Thoracic aorta (tissue), 2 donors: Measurements from ENCODE around the gene TREX2. TPM values are rescaled to one million over a fixed set of nuclear protein-coding genes. Genes with fewer than 3 reads are reported as not detected.

Experiments
- ATAC-seq: fragments of 150-250 bp; one replicate; pipeline ENCODE4 v1.8.0; 2017; ENCODE audit warnings: low read depth; ENCODE audit not compliant: insufficient number of reproducible peaks, low FRiP score
- DNase-seq: peaks from one replicate; pipeline ENCODE4 v3.0.0-alpha.2; 2020; ENCODE audit warnings: low spot score
- H3K27ac ChIP-seq, 2 donors: fragments of 200-600 bp; sonication (generic); 1 replicate in 1 of 2; 2 replicates in 1 of 2; pipeline ENCODE4 v1.5.1; 2016; ENCODE audit warnings: mild to moderate bottlenecking in 2 of 2, moderate library complexity in 2 of 2
- H3K27me3 ChIP-seq: fragments of 200-600 bp; sonication (generic); replicated peaks from 2 replicates; pipeline ENCODE4 v1.6.0; 2016; ENCODE audit warnings: mild to moderate bottlenecking; ENCODE audit not compliant: insufficient read depth
- H3K36me3 ChIP-seq: fragments of 200-600 bp; sonication (generic); one replicate; pipeline ENCODE4 v1.5.1; 2016
- H3K4me1 ChIP-seq, 2 donors: fragments of 200-600 bp; sonication (generic); 1 replicate in 1 of 2; 2 replicates in 1 of 2; pipeline versions ENCODE4 v1.5.1 to v1.6.0; 2016; ENCODE audit warnings: low read depth in 2 of 2, mild to moderate bottlenecking in 1 of 2; ENCODE audit not compliant: control insufficient read depth in 1 of 2
- H3K4me3 ChIP-seq: fragments of 200-600 bp; sonication (generic); 2 replicates; pipeline ENCODE4 v1.5.1; 2016; ENCODE audit warnings: mild to moderate bottlenecking
- H3K9me3 ChIP-seq: fragments of 200-600 bp; sonication (generic); 2 replicates; pipeline ENCODE4 v1.5.1; 2016
- CTCF ChIP-seq: fragments of 200-600 bp; sonication (generic); IDR thresholded peaks from one replicate; pipeline ENCODE4 v1.5.1; 2019; ENCODE audit warnings: antibody characterized with exemption
- total RNA-seq, 2 donors: library from RNA; depleted of rRNA; stranded (reverse); fragments of >200 nt; gene quantifications; one replicate each; pipeline versions ENCODE4 v1.1.0 to v1.2.3, GENCODE V29; 2016

Gene TREX2
- total RNA-seq, 2 donors from 2014 or later: 22.1 to 24.8 TPM

GRCh38 chrX:153413731-153414130 lies 32.1 kb downstream of the TREX2 start:
- Histone ChIP-seq H3K27me3 (no peaks in the 10 kb centered on the region), H3K4me3 (no peak overlapping the region), H3K36me3 (no peaks in the 10 kb centered on the region), H3K9me3 (no peaks in the 10 kb centered on the region), H3K4me1 (no peaks in the 10 kb centered on the region), H3K27ac (no peak overlapping the region)
- ATAC-seq (no peak), DNase-seq (no peak)
- no peak for TF ChIP-seq CTCF

GRCh38 chrX:153412746-153413720 lies 32.8 kb downstream of the TREX2 start:
- H3K36me3 ChIP-seq: no peaks in the 10 kb centered on the region
- H3K27me3 ChIP-seq: no peaks in the 10 kb centered on the region
- no peak overlapping the region for H3K27ac ChIP-seq
- H3K9me3 ChIP-seq: no peaks in the 10 kb centered on the region
- TF ChIP-seq CTCF: no peak
- no peak overlapping the region for H3K4me3 ChIP-seq
- no peak for DNase-seq
- ATAC-seq: no peak
- H3K4me1 ChIP-seq: no peaks in the 10 kb centered on the region

GRCh38 chrX:153411988-153412574 lies 33.8 kb downstream of the TREX2 start:
- no peak for DNase-seq
- H3K4me1 ChIP-seq: no peaks in the 10 kb centered on the region
- ATAC-seq: no peak
- no peak overlapping the region for H3K27ac ChIP-seq
- H3K9me3 ChIP-seq: no peaks in the 10 kb centered on the region
- H3K36me3 ChIP-seq: no peaks in the 10 kb centered on the region
- no peaks in the 10 kb centered on the region for H3K27me3 ChIP-seq
- H3K4me3 ChIP-seq: peak overlapping the region; percentile 72
- no peak for TF ChIP-seq CTCF

GRCh38 chrX:153411255-153411987 lies 34.4 kb downstream of the TREX2 start, which contains the start of gene ZFP92:
Gene ZFP92, plus strand, starts transcription at chrX:153411472. Its CDS starts 6,851 bp downstream, at chrX:153418323.
- ATAC-seq: no peak
- Histone ChIP-seq H3K27me3 (no peaks in the 10 kb centered on the region), H3K27ac (no peak within 1 kb of the TSS), H3K9me3 (no peaks in the 10 kb centered on the region), H3K4me1 (no peaks in the 10 kb centered on the region), H3K4me3 (peak within 1 kb of the TSS; percentile 72), H3K36me3 (no peaks in the 10 kb centered on the region)
- no peak for TF ChIP-seq CTCF
- DNase-seq: no peak

- Histone ChIP-seq H3K4me1 (no peaks in the 10 kb centered on the region), H3K9me3 (no peaks in the 10 kb centered on the region), H3K27ac (no peak overlapping the region), H3K4me3 (peak overlapping the region; percentile 72), H3K36me3 (no peaks in the 10 kb centered on the region), H3K27me3 (no peaks in the 10 kb centered on the region)
- ATAC-seq (no peak), DNase-seq (no peak)
- TF ChIP-seq CTCF: no peak
Observed at GRCh38 chrX:153410888-153411254, 35.0 kb downstream of the TREX2 start.
